HepG2 (cell line): ENCODE results near the gene ZNF48.

Experiments used
- ARNTL ChIP-seq: sonication (generic); formaldehyde crosslinking; IDR thresholded peaks from 2 replicates; pipeline ENCODE4 v1.4.0; 2020; ENCODE audit warnings: mild to moderate bottlenecking, missing genetic modification reagents
- MYC ChIP-seq: sonication (generic); formaldehyde crosslinking; IDR thresholded peaks from 2 replicates; pipeline ENCODE4 v1.9.0; 2021; ENCODE audit warnings: missing genetic modification reagents, borderline replicate concordance
- RAD21 ChIP-seq: fragments of 450-650 bp; formaldehyde crosslinking; IDR thresholded peaks from 2 replicates; pipeline ENCODE4 v1.5.0; 2020; ENCODE audit warnings: mild to moderate bottlenecking
- TF ChIP-seq, protein P1 (sequence below): sonication (generic); formaldehyde crosslinking; IDR thresholded peaks from 2 replicates; pipeline ENCODE4 v1.4.0; 2020; ENCODE audit warnings: missing genetic modification reagents

GRCh38 chr16:30378236-30379157, 16.7 kb upstream of the ZNF48 start:
- TF ChIP-seq RAD21 (CRISPR knock-in tag) (peak; percentile 55), ARNTL (CRISPR knock-in tag) (no peak), MYC (CRISPR knock-in tag) (peak; percentile 86)
- TF ChIP-seq, protein P1, sequence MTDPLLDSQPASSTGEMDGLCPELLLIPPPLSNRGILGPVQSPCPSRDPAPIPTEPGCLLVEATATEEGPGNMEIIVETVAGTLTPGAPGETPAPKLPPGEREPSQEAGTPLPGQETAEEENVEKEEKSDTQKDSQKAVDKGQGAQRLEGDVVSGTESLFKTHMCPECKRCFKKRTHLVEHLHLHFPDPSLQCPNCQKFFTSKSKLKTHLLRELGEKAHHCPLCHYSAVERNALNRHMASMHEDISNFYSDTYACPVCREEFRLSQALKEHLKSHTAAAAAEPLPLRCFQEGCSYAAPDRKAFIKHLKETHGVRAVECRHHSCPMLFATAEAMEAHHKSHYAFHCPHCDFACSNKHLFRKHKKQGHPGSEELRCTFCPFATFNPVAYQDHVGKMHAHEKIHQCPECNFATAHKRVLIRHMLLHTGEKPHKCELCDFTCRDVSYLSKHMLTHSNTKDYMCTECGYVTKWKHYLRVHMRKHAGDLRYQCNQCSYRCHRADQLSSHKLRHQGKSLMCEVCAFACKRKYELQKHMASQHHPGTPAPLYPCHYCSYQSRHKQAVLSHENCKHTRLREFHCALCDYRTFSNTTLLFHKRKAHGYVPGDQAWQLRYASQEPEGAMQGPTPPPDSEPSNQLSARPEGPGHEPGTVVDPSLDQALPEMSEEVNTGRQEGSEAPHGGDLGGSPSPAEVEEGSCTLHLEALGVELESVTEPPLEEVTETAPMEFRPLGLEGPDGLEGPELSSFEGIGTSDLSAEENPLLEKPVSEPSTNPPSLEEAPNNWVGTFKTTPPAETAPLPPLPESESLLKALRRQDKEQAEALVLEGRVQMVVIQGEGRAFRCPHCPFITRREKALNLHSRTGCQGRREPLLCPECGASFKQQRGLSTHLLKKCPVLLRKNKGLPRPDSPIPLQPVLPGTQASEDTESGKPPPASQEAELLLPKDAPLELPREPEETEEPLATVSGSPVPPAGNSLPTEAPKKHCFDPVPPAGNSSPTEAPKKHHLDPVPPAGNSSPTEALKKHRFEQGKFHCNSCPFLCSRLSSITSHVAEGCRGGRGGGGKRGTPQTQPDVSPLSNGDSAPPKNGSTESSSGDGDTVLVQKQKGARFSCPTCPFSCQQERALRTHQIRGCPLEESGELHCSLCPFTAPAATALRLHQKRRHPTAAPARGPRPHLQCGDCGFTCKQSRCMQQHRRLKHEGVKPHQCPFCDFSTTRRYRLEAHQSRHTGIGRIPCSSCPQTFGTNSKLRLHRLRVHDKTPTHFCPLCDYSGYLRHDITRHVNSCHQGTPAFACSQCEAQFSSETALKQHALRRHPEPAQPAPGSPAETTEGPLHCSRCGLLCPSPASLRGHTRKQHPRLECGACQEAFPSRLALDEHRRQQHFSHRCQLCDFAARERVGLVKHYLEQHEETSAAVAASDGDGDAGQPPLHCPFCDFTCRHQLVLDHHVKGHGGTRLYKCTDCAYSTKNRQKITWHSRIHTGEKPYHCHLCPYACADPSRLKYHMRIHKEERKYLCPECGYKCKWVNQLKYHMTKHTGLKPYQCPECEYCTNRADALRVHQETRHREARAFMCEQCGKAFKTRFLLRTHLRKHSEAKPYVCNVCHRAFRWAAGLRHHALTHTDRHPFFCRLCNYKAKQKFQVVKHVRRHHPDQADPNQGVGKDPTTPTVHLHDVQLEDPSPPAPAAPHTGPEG (CRISPR knock-in tag) = no peak; the same call in 1 of the 2 replicates
